Transverse colon (tissue), 3 donors: Measurements from ENCODE around the gene MDN1.

Experiments used
- POLR2A ChIP-seq: fragments of 450-650 bp; IDR thresholded peaks from one replicate; pipeline ENCODE4 v1.6.1; 2016; ENCODE audit warnings: antibody characterized with exemption, mild to moderate bottlenecking, moderate library complexity
- TF ChIP-seq, protein P1 (sequence below), 5 experiments: fragments of 200-600 bp in 3 of 5; fragments of 450-650 bp in 2 of 5; sonication (generic) in 3 of 5; IDR thresholded peaks; 1 replicate in 2 of 5; 2 replicates in 3 of 5; pipeline ENCODE4 v1.5.1; 2016 to 2017; ENCODE audit warnings: antibody characterized with exemption in 5 of 5, inconsistent platforms in 3 of 5, mild to moderate bottlenecking in 2 of 5, moderate library complexity in 1 of 5

GRCh38 chr6:89681983-89682564, 137.5 kb downstream of the MDN1 start:
- no peak for TF ChIP-seq POLR2A
- TF ChIP-seq, protein P1, sequence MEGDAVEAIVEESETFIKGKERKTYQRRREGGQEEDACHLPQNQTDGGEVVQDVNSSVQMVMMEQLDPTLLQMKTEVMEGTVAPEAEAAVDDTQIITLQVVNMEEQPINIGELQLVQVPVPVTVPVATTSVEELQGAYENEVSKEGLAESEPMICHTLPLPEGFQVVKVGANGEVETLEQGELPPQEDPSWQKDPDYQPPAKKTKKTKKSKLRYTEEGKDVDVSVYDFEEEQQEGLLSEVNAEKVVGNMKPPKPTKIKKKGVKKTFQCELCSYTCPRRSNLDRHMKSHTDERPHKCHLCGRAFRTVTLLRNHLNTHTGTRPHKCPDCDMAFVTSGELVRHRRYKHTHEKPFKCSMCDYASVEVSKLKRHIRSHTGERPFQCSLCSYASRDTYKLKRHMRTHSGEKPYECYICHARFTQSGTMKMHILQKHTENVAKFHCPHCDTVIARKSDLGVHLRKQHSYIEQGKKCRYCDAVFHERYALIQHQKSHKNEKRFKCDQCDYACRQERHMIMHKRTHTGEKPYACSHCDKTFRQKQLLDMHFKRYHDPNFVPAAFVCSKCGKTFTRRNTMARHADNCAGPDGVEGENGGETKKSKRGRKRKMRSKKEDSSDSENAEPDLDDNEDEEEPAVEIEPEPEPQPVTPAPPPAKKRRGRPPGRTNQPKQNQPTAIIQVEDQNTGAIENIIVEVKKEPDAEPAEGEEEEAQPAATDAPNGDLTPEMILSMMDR (IDR thresholded peaks at IDR 0.05) = no peak
